GM21447 (cell line): Measurements from ENCODE around the gene RIOK1.
"Not testable (repeated sequence)": the region's sequence is repeated elsewhere in the genome, so short reads cannot be mapped to it uniquely, and the experiment has no call there.

ENCODE experiments used
- ATAC-seq: cut with Tn5 transposase; IDR thresholded peaks from one replicate; pipeline ENCODE4 v1.9.1; 2021; ENCODE audit not compliant: unreplicated experiment

Gene RIOK1

DNA sequence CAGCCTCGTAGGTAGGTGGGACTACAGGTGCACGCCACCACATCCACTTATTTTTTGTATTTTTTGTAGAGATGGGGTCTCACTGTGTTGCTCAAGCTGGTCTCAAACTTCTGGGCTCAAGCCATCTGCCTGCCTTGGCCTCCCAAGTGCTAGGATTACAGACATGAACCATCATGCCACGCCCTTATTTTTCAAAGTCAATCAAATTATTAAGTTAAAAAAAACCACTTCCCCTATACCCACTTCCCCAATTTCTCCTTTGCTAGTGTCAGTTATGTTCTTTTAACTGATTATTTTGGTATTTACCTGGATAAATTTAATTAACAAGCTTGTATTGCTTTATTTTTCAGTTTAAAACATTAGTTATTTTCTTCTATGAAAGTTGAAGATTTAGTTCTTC lies 49.6 kb downstream of the RIOK1 start:
- ATAC-seq, result no peak

DNA sequence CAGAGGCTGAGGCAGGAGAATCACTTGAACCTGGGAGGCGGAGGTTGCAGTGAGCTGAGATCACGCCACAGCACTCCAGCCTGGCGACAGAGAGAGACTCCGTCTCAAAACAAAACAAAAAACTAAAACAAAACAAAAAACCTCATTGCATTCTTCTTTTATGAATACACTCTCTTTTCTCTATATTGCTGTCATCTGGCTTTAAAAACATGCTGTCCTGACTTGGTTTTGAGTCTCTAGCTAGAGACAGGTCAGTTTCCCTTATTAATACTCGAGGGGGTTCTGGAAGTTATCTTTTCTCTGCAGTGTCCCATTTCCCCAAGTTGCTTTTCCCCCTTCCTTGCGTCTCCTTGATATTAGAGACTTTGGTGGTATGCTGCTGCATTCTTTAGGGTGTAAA lies 50.9 kb downstream of the RIOK1 start:
- no peak for ATAC-seq

DNA sequence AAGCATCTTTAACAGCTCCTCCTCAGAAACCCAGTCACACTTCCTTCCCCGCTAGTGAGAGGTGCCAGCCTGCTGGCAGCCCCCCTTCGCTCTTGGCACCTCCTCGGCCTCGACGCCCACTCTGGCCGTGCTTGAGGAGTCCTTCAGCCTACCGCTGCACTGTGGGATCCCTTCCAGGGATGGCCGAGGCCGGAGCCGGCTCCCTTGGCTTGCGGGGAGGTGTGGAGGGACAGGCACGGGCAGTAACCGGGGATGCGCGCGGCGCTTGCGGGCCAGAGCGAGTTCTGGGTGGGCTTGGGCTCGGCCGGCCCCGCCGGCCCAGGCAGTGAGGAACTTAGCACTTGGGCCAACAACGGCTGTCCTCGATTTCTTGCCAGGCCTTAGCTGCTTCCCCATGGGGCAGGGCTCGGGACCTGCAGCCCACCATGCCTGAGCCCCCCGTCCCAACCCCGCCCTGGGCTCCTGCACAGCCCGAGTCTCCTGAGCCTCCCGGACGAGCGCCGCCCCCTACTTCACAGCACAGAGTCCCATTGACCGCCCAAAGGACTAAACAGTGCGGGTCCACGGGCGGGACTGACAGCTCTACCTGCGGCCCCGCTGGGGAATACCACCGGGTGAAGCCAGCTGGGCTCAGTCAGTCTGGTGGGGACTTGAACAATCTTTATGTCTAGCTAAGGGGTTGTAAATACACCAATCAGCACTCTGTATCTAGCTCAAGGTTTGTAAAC lies 51.6 kb downstream of the RIOK1 start:
- no peak for ATAC-seq

DNA sequence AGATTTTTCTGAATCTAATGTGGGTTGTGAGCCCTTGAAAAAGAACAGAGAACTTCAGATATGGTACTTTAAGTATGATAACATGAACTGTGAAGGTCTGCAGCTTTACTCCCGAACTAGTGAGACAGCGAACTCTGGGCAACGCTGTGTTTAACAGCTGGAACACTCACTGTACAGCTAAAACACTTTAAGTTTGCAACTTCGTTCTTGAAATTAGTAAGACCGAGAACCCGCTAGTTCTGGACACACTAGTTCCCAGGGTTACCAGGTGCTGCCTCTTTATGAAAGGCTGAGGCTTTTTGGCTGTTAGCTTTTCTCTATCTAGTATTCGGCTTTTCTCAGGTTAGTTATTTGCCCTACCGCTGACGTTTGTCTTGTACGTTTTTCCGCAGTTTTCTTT lies 52.9 kb downstream of the RIOK1 start:
- ATAC-seq, result no peak

DNA sequence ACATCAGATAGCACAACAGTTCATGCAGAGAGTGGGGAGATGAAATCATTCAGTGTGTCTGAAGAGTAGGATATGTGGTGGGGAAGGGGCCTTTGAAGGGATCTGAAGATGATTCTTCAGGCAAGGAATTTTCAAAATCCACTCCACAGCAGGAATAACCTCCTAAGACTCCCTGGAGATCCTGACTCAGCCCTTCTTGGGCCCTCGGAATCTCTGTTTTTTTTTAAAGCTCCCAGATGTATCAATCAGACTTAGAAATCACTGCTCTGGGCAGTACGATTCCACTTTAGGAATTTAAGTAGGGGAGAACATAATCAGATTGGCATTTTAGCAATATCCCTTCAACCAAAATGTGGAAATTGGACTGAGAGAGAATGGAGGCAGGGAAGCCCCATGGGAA lies 55.5 kb downstream of the RIOK1 start:
- no peak for ATAC-seq

DNA sequence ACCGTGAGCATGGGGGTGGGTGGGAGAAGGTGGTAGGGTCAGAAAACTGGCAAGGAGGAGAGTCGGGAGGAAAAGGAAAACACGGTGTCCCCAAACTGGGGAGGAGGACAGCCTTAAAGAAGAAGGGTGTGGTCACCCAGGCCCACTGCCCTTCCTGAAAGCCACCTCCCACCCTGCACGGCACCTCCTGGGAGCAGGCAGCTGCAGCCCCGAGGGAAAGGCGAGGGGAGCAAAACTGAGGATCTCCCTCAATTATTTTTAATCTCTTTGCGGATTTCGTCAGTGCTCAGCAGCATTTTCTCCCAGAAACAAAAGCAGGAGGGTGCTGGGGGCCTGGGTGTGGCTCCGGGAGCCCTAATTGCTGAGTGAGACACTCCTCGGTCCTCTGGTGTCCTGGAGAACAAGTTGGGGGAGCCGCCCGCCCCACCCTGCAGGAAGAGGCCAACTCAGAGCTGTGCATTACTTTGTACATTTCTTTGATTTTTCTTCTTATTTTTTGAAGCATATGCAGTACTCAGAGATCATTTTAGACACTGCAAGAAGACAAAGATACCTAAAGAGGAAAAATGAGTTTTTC lies 56.4 kb downstream of the RIOK1 start:
- ATAC-seq, result no peak

DNA sequence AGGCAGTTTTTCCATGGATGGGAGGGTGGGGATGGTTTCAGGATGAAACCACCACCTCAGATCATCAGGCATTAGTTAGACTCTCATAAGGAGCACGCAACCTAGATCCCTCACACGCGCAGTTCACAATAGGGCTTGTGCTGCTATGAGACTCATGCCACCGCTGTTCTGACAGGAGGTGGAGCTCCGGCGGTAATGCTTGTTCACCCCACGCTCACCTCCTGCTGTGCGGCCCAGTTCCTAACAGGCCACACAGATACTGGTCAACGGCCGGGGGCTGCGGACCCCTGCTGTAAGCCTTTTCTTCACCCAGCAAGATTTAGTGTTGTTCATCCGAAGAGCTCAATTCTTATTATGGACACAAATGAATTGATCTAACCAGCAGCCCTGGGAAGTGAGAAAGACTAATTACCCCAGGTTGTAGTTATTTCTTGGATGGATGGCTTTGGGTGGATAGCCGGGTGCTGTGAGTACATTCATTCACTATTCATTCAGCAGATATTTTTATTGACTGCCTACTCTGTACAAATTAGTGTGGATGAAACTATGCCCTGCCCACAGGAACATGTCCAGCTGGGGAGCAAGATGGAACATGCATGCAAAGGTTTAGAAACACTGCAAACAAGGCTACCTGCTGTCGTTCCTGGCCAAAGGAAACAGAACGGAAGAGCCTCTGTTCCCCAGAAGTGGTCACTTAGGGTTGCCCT lies 57.2 kb downstream of the RIOK1 start:
- no peak for ATAC-seq

DNA sequence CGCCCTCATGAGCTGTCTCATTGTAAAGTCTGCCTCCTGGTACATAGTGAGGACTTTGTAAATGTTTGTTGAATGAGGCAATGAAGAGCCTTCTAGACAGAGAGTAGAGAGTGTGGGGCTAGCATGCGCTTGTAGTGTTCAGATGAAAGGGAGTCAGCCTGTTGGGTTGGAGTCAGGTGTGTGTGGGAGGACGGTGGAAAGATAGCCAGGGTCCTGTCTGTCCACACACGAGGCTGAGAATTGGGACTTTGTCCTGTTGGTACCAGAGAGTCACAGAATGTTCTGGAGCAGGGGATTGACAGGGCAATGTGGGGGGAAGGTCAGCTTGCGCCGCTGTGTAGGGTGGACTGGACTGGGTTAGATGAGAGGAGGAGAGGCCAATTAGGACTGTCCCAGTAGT lies 58.6 kb downstream of the RIOK1 start:
- ATAC-seq, result no peak

DNA sequence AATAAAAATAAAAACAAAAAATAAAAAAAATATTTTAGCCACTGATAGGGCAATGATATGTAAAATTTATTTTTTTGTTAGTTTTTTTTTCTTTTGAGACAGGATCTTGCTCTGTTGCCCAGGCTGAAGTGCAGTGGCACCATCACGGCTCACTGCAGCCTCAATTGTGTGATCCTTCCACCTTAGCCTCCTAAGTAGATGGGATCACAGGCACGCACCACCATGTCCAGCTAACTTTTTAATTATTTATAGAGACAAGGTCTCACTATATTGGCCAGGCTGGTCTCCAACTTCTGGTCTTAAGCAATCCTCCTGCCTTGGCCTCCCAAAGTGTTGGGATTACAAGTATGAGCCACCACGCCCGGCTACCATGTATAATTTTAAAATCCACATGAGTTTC lies 59.4 kb downstream of the RIOK1 start:
- no peak for ATAC-seq

DNA sequence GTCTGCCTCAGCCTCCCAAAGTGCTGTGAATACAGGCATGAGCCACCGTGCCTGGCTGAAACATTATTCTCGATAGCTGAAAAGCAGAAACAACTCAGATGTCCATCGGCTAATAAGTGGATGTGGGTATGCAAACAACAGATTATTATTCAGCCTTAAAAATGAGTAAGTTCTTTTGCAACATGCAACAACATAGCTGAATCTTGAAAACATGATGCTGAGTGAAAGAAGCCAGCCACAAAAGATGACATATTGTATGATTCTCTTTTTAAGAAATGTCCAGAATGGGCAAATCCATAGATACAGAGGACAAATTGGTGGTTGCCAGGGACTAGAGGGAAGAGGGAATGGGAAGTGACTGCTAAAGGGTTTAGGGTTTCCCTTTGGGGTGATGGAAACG lies 61.7 kb downstream of the RIOK1 start:
- no peak for ATAC-seq

DNA sequence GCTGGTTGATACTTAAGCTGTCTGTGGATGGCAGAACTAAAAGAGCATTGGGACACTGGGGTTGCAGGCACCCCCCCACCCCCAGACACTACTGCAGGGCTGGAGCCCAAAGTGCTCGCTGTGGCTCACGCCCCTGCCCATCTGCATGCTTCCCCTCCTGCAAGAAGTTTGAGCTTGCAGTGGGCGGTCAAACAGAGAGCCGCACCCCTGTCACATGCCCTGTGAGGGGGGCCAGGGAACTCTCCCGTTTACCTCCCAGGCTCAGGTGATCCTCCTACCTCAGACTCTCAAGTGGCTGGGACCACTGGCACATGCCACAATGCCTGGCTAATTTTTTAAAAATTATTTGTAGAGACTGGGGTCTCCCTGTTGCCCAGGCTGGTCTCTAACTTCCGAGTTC lies 63.3 kb downstream of the RIOK1 start:
- ATAC-seq, result no peak

DNA sequence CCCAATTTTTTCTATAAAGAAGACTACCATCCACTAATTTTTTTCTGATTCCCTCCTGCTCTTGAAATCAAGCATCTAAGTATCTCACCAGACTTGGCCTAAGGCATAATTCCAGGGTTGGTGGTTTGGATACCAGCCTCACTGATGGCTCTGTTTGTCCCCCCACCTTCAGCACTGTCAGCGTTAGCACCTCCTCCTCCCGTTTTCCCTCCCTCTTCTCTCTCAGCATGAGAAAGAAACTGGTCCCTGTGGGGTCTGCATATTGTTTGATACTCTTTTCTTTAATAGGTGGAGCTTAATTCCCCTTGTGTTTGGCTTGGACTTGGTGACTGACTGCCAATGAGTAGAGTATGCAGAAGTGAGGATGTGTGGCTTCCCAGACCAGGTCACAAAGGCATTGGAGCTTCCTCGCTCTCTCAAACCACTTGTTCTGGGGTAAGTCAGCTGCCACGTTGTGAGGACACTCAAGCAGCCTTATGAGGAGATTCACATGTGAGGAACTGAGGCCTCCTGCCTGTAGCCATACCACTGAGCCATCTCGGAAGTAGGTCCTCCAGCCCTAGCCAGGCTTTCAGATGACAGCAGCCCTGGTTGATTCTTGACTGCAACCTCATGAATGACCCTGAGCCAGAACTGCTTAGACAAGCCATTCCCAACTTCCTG lies 65.2 kb downstream of the RIOK1 start:
- no peak for ATAC-seq

DNA sequence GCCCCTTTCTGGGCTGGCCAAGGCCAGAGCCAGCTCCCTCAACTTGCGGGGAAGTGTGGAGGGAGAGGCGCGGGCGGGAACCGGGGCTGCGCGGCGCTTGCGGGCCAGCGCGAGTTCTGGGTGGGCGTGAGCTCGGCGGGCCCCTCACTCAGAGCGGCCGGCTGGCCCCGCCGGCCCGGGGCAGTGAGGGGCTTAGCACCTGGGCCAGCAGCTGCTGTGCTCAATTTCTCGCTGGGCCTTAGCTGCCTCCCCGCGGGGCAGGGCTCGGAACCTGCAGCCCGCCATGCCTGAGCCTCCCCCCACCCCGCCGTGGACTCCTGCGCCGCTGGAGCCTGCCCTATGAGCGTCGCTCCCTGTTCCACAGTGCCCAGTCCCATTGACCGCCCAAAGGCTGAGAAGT lies 66.7 kb downstream of the RIOK1 start:
- ATAC-seq, result not testable (repeated sequence)

DNA sequence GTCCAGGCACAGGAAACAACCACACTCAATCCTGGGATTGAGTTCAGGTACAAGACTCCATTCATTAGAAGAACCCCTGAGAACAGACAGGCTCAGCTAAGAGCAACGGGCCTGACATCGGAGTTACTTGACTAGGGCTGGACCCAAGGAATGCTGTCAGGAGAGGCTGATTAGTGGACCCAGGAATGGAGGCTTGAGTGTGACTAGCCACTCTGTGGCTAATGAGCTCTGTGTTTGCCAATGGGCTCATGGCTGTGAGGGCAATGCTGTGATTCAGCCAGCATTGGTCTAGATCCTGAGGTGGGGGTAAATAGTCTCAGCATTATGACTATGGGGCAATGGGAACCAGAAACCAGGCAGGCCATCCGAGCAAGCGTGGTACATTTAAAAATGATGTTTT lies 71.8 kb downstream of the RIOK1 start:
- no peak for ATAC-seq

DNA sequence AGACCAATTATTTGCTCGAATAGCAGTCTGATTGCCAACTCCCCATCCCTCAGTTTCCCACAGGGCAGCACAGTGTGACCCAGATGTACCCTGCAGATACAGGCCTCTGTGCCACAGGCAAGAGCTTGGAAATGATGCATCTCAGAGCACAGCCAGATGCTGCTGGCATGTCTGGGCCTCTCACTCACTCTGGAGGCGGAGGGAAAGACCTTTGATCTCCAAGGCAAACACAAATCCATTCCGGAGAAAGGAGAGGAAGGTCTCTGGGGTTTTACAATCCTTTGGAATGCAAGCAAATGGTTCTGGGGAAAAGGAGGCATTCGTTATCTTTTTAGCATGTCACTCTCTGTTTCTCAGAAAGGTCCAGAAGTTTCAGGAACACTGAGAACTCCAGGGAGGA lies 74.2 kb downstream of the RIOK1 start:
- ATAC-seq, result no peak

DNA sequence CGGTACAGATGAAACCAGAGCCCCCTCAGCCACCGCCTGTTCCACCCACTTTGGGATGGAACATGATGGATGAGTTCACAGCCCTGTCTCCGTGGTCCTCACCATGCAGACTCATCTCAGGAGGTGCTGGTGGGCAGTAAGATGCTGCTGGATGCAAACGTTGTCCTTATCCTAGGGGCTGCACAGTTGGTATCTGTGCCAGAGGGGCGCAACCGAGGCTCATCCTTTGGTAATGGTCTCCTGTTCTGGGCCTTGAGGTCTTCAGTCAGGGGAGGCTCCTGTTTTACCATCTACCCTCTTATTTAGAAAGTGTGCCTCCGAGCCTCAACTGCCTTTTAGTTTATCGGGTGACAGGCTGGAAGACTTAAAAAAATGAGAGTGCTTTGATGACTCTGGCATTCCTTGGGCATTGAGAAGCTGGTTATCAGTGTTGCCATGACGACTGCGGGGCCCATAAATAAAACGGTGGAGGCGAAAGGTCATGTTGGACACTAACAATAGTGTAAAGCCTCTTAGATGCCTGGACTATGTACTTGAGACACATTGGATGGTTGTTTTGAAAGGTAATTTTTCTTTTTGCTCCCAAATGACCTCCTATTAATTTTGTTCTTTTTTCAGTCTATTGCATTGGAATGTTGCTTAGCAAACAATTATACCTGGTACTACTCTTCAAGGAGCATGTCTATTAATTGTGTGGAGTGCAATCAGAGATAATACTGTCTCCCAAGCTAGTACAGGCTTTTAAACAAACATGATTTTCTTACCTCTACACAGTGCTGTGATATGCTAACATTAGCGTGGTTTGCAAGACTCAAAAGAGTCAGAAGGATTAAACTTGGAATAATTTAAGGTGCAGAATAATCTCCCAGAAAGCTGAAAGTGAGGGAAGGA lies 77.6 kb downstream of the RIOK1 start:
- ATAC-seq, result no peak
